ENCODE measurements around the gene CFAP92.
"Not testable (repeated sequence)": the region's sequence is repeated elsewhere in the genome, so short reads cannot be mapped to it uniquely, and the experiment has no call there.

CFAP92 gene

DNA sequence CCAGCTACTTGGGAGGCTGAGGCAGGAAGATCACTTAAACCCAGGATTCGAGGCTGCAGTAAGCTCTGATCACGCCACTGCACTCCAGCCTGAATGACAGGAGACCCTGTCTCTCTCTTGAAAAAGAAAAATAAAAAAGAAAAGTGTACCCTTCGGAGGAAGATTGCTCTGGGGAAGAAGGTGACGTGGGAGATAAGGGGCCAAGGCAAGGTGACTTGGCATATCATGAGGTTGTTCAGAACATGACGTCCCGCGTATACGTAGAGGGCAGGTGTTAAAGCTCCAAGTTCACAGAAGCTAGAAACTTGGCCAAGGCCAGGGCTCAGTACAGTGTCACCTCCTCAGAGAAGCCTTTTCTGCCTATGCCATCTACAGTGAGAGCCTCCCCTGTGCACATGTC is 121.1 kb downstream of the CFAP92 start:
- Histone ChIP-seq H3K27ac (ENCODE audit: insufficient read depth, low read length, poor library complexity, severe bottlenecking) (no peak overlapping the region), H3K4me3 (ENCODE audit: insufficient read depth, low read depth, low read length, poor library complexity, severe bottlenecking) (no peak overlapping the region), H3K4me1 (ENCODE audit: control insufficient read depth, insufficient read depth, low read length, poor library complexity, severe bottlenecking) (peaks cover 10% of the 10 kb centered on the region), H3K27me3 (replicated peaks; ENCODE audit: control insufficient read depth, insufficient read depth, low read length, poor library complexity, severe bottlenecking) (no peaks in the 10 kb centered on the region), H3K9me3 (ENCODE audit: control insufficient read depth, low read length) (no peaks in the 10 kb centered on the region), H3K36me3 (ENCODE audit: control insufficient read depth, insufficient read depth, low read length) (no peaks in the 10 kb centered on the region)
- DNase-seq: no peak

DNA sequence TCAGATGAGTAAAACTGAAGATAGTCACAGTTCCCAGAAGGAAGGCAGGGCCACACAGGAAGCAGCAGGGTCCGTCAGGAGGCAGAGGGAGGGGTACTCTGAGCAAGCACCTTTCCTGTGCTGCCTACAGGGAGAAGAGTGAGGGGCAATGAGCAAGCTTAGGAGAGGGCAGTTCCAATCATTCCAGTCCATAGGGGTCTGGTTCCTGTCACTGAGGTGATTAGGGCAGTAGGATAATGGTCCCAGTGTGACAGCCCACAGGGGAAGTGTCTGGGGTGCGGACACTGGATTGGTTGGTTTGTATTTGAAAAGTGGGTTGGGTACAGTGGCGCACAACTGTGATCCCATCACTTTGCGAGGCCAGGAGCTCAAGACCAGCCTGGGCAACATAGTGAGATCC is 121.6 kb downstream of the CFAP92 start:
- H3K27ac ChIP-seq (ENCODE audit: insufficient read depth, low read length, poor library complexity, severe bottlenecking): no peak overlapping the region
- H3K4me1 ChIP-seq (ENCODE audit: control insufficient read depth, insufficient read depth, low read length, poor library complexity, severe bottlenecking): peaks cover 9% of the 10 kb centered on the region
- H3K9me3 ChIP-seq (ENCODE audit: control insufficient read depth, low read length): no peaks in the 10 kb centered on the region
- DNase-seq: no peak
- H3K36me3 ChIP-seq (ENCODE audit: control insufficient read depth, insufficient read depth, low read length): no peaks in the 10 kb centered on the region
- H3K4me3 ChIP-seq (ENCODE audit: insufficient read depth, low read depth, low read length, poor library complexity, severe bottlenecking): no peak overlapping the region
- no peaks in the 10 kb centered on the region for H3K27me3 ChIP-seq (replicated peaks; ENCODE audit: control insufficient read depth, insufficient read depth, low read length, poor library complexity, severe bottlenecking)

DNA sequence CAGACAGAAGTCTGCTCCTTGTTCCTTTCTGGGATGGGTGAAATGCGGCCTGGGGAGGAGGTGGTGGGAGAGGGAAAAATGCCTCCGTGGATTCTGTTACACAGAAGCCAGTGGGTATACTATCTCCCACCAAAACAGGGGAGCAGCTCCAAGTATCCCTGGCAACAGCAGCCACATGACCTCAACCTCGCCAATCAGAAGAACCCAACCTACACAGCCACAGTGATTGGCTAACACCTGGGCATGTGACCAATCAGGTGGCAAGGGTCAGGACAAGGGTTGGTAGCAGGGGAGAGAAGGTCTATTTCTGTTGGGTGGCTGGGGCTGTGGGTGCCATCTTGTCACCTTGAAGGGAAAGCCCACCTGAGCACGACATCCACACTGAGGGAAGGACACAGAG is 123.5 kb downstream of the CFAP92 start:
- Histone ChIP-seq H3K9me3 (ENCODE audit: control insufficient read depth, low read length) (no peaks in the 10 kb centered on the region), H3K4me1 (ENCODE audit: control insufficient read depth, insufficient read depth, low read length, poor library complexity, severe bottlenecking) (peaks cover 3% of the 10 kb centered on the region), H3K27ac (ENCODE audit: insufficient read depth, low read length, poor library complexity, severe bottlenecking) (no peak overlapping the region), H3K27me3 (replicated peaks; ENCODE audit: control insufficient read depth, insufficient read depth, low read length, poor library complexity, severe bottlenecking) (no peaks in the 10 kb centered on the region), H3K4me3 (ENCODE audit: insufficient read depth, low read depth, low read length, poor library complexity, severe bottlenecking) (no peak overlapping the region), H3K36me3 (ENCODE audit: control insufficient read depth, insufficient read depth, low read length) (no peaks in the 10 kb centered on the region)
- no peak for DNase-seq

DNA sequence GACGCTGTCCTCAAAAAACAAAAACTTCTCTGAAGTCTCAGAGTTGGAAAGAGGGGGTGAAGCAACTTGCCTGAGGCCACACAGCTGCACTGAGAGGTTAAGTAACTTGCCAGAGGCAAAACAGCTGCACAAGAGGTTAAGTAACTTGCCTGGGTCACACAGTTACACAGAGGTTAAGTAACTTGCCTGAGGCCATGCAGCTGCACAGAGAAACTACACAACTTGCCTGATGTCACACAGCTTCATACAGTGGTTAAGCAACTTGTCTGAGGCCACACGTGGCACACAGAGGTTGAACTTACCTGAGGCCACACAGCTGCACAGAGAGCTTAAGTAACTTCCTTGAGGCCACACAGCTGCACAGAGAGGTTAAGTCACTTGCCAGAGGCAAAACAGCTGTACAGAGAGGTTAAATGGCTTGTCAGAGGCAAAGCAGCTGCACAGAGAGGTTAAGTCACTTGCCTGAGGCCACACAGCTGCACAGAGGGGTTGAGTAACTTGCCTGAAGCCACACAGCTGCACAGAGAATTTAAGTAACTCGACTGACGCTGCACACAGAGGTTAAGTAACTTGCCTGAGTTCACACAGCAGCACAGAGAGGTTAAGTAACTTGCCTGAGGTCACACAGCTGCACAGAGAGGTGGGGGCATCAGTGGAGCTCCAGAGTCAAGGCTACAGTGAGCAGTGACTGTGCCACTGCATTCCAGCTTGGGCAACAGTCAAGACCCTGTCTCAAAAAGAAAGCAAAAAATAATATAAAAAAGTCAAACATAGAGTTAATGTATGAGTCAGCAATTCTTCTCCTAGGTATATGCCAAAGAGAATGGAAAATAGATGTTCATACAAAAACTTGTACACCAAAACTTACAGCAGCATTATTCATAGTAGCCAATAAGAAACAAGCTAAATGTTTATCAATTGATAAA is 126.4 kb downstream of the CFAP92 start:
- DNase-seq: no peak
- H3K4me3 ChIP-seq (ENCODE audit: insufficient read depth, low read depth, low read length, poor library complexity, severe bottlenecking): no peak overlapping the region
- H3K36me3 ChIP-seq (ENCODE audit: control insufficient read depth, insufficient read depth, low read length): no peaks in the 10 kb centered on the region
- no peaks in the 10 kb centered on the region for H3K9me3 ChIP-seq (ENCODE audit: control insufficient read depth, low read length)
- no peak overlapping the region for H3K27ac ChIP-seq (ENCODE audit: insufficient read depth, low read length, poor library complexity, severe bottlenecking)
- H3K27me3 ChIP-seq (replicated peaks; ENCODE audit: control insufficient read depth, insufficient read depth, low read length, poor library complexity, severe bottlenecking): no peaks in the 10 kb centered on the region
- no peaks in the 10 kb centered on the region for H3K4me1 ChIP-seq (ENCODE audit: control insufficient read depth, insufficient read depth, low read length, poor library complexity, severe bottlenecking)

DNA sequence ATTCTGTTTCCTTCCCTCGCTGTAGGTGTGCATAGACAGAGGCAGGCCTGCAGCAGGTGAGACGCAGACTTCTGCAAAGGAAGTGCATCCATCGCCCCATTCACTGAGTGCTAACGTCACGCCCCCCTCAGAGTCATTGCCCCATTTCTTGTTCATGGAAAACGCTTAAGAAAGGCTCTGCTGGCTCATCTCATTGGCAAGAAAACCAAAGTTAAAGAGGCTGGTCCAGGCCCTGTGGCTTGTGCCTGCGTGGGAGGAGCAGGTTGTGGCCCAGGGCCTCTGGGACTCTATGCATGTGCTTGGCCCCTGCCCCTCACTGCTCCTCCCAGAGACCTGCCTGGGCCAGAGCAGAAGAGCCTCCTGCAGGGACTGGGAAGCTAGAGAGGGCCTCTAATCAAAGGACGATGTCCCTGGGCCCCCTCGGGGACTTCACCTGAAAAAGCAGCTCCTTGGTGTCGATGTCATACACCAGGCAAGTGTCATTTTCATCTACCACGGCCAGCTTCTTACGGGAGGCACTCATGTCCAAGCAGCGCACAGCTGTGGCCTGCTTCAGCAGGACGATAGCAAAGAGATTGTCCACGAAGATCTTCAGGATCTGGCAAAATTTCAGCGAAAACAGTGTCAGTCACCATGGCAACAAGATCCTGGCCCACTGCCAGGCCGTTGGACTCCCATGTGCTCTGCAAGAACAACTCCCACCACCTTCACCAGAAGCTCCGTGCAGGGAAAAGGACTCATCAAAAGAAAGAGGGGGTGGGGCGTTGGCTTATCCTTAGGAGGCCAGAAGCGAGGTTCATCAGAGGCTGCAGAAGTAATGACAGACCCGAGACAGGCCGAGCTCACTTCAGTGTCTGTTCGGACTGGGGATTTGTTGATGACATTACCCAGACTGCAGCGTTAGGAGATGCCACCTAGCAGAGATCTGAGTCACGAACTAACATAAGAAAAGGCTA is 128.7 kb downstream of the CFAP92 start:
- not testable (repeated sequence) for DNase-seq; H3K9me3 ChIP-seq (ENCODE audit: control insufficient read depth, low read length); H3K4me3 ChIP-seq (ENCODE audit: insufficient read depth, low read depth, low read length, poor library complexity, severe bottlenecking); H3K36me3 ChIP-seq (ENCODE audit: control insufficient read depth, insufficient read depth, low read length); H3K27ac ChIP-seq (ENCODE audit: insufficient read depth, low read length, poor library complexity, severe bottlenecking); H3K27me3 ChIP-seq (replicated peaks; ENCODE audit: control insufficient read depth, insufficient read depth, low read length, poor library complexity, severe bottlenecking); H3K4me1 ChIP-seq (ENCODE audit: control insufficient read depth, insufficient read depth, low read length, poor library complexity, severe bottlenecking)

DNA sequence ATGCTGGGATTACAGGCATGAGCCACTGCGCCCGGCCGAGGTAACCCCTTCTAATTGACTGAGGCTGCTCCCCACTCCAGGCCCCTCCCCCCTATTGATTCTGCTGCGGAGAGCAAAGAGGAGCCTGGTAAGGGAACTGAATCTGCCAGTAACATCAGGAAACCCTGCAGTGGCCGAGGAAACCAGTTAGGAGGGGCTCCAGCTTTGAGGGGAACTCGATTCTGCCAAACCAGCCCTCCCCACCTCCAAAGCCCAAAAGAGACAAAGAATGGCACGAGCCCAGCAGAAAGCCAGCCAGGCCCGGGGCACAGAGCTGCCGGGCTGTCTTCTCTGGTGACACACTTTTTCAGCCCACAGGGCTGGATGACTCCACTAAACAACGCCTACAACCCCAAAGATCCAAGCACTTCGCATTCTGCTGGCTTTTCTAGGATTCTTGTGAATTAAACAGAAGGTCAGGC is 129.5 kb downstream of the CFAP92 start:
- no peaks in the 10 kb centered on the region for H3K27me3 ChIP-seq (replicated peaks; ENCODE audit: control insufficient read depth, insufficient read depth, low read length, poor library complexity, severe bottlenecking)
- no peaks in the 10 kb centered on the region for H3K4me1 ChIP-seq (ENCODE audit: control insufficient read depth, insufficient read depth, low read length, poor library complexity, severe bottlenecking)
- H3K4me3 ChIP-seq (ENCODE audit: insufficient read depth, low read depth, low read length, poor library complexity, severe bottlenecking): no peak overlapping the region
- H3K9me3 ChIP-seq (ENCODE audit: control insufficient read depth, low read length): peaks cover 4% of the 10 kb centered on the region
- no peaks in the 10 kb centered on the region for H3K36me3 ChIP-seq (ENCODE audit: control insufficient read depth, insufficient read depth, low read length)
- DNase-seq: no peak
- H3K27ac ChIP-seq (ENCODE audit: insufficient read depth, low read length, poor library complexity, severe bottlenecking): no peak overlapping the region

DNA sequence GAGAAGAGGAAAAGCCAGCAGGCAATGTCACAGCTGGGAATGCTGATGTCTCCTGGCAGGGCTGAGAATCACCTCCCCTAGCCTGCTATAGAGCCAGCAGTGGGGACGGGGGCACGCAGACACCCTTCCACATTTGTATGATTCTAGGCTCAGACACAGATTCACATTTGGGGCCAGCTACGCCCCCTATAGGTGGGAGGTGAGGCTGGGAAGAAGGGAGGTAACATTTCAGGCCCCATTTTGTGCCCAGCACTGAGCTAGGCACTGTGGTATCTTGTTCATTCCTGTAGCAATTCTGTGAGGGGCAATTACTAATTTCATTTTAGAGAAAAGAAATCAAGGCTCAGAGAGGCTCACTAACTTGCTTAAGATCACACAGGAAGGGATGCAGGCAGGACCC is 130.3 kb downstream of the CFAP92 start:
- Histone ChIP-seq H3K27ac (ENCODE audit: insufficient read depth, low read length, poor library complexity, severe bottlenecking) (no peak overlapping the region), H3K4me1 (ENCODE audit: control insufficient read depth, insufficient read depth, low read length, poor library complexity, severe bottlenecking) (no peaks in the 10 kb centered on the region), H3K36me3 (ENCODE audit: control insufficient read depth, insufficient read depth, low read length) (no peaks in the 10 kb centered on the region), H3K9me3 (ENCODE audit: control insufficient read depth, low read length) (peaks cover 10% of the 10 kb centered on the region), H3K27me3 (replicated peaks; ENCODE audit: control insufficient read depth, insufficient read depth, low read length, poor library complexity, severe bottlenecking) (no peaks in the 10 kb centered on the region), H3K4me3 (ENCODE audit: insufficient read depth, low read depth, low read length, poor library complexity, severe bottlenecking) (no peak overlapping the region)
- no peak for DNase-seq

DNA sequence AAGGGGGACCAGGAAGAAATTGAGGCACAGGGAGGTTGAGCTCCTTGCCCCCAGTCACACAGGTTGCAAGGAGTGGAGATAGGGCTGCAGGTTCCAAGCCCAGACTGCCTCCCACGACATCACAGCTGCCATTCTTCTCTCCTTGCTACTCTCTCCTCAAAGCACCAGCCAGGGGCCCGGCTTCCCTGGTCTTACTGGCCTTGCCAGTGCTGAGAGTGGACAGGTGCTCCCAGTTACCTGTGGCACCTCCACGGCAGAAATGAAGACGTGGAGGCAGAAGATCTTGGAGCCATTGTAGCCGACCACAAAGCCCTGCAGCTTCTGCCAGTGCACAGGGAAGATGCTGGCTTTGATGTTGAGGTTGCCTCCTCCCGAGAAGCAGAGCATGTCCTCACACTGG is 132.4 kb downstream of the CFAP92 start:
- no peak overlapping the region for H3K27ac ChIP-seq (ENCODE audit: insufficient read depth, low read length, poor library complexity, severe bottlenecking)
- peaks cover 10% of the 10 kb centered on the region for H3K9me3 ChIP-seq (ENCODE audit: control insufficient read depth, low read length)
- H3K4me1 ChIP-seq (ENCODE audit: control insufficient read depth, insufficient read depth, low read length, poor library complexity, severe bottlenecking): no peaks in the 10 kb centered on the region
- no peak overlapping the region for H3K4me3 ChIP-seq (ENCODE audit: insufficient read depth, low read depth, low read length, poor library complexity, severe bottlenecking)
- H3K27me3 ChIP-seq (replicated peaks; ENCODE audit: control insufficient read depth, insufficient read depth, low read length, poor library complexity, severe bottlenecking): no peaks in the 10 kb centered on the region
- no peak for DNase-seq
- no peaks in the 10 kb centered on the region for H3K36me3 ChIP-seq (ENCODE audit: control insufficient read depth, insufficient read depth, low read length)
